H1 (cell line): ENCODE data around the gene SLC25A51. TPM values are rescaled to one million over a fixed set of nuclear protein-coding genes. Genes with fewer than 3 reads are reported as not detected.

Source experiments
- BACH1 ChIP-seq: IDR thresholded peaks from 2 replicates; pipeline ENCODE4 v1.6.1; 2012; ENCODE audit warnings: low read length, improper control_type of control experiment
- BRCA1 ChIP-seq: IDR thresholded peaks from 2 replicates; pipeline ENCODE4 v1.6.1; 2012; ENCODE audit warnings: low read depth, low read length, improper control_type of control experiment
- CBX5 ChIP-seq: fragments of 300-800, 300-1000 bp; sonication (generic); IDR thresholded peaks from 2 replicates; pipeline ENCODE4 v1.7.1; 2016; ENCODE audit warnings: antibody characterized with exemption, low read length, low read depth
- CBX8 ChIP-seq: fragments of 300-800, 300-1000 bp; sonication (generic); IDR thresholded peaks from 2 replicates; pipeline ENCODE4 v1.7.1; 2016; ENCODE audit warnings: low read depth, low read length, borderline replicate concordance
- KDM1A ChIP-seq: fragments of 200-600, 300-600 bp; sonication (generic); IDR thresholded peaks from 2 replicates; pipeline ENCODE4 v1.7.1; 2016; ENCODE audit warnings: mild to moderate bottlenecking, low read length, borderline replicate concordance
- KDM5A ChIP-seq: fragments of 200-600 bp; IDR thresholded peaks from 2 replicates; pipeline ENCODE4 v1.7.1; 2012; ENCODE audit warnings: mild to moderate bottlenecking, low read length, inconsistent platforms, mixed read lengths
- SIX5 ChIP-seq: IDR thresholded peaks from 2 replicates; pipeline ENCODE4 v1.6.1; 2011; ENCODE audit warnings: mild to moderate bottlenecking, low read depth, low read length
- SP4 ChIP-seq: IDR thresholded peaks from 2 replicates; pipeline ENCODE4 v1.6.1; 2012; ENCODE audit warnings: low read length, inconsistent platforms
- TAF7 ChIP-seq: optimal IDR thresholded peaks from 2 replicates; pipeline ENCODE3; 2011; ENCODE audit warnings: low read depth, mild to moderate bottlenecking, inconsistent platforms, low read length, moderate library complexity, borderline replicate concordance
- polyA plus RNA-seq, 7 experiments: library from polyadenylated mRNA; depleted of rRNA in 3 of 7; stranded (reverse) in 5 of 7; unstranded in 2 of 7; fragments of >200 nt in 5 of 7; fragments of 200-250 nt in 2 of 7; gene quantifications; 1 replicate in 5 of 7; 2 replicates in 1 of 7; 4 replicates in 1 of 7; pipeline versions ENCODE4 v1.2.1 to v1.2.3, GENCODE V29; 2011 to 2013; ENCODE audit warnings: missing spikeins in 2 of 7, mixed read lengths in 2 of 7
- total RNA-seq: library from RNA; stranded (reverse); fragmentation: NEBNext Ultra II Directional; extraction: Animal tissue kit (Norgen Biotek cat#: 25700); gene quantifications from 2 replicates; pipeline ENCODE4 v1.2.1, GENCODE V29; 2021
- TF ChIP-seq, protein P1 (sequence below), 3 experiments: IDR thresholded peaks; 1 replicate in 2 of 3; 2 replicates in 1 of 3; pipeline versions ENCODE4 v1.5.1 to v1.6.1; 2011; ENCODE audit warnings: low read length in 3 of 3, mild to moderate bottlenecking in 3 of 3, inconsistent platforms in 2 of 3, low read depth in 1 of 3, moderate library complexity in 1 of 3; ENCODE audit not compliant: insufficient read depth in 1 of 3; ENCODE audit errors: control extremely low read depth in 1 of 3

SLC25A51 gene
- total and polyA plus RNA-seq, 2 of the 8 experiments (the other 6 are each of a cell fraction or from before 2014, with no cell fraction given) = 8.0 to 14.5 TPM

DNA sequence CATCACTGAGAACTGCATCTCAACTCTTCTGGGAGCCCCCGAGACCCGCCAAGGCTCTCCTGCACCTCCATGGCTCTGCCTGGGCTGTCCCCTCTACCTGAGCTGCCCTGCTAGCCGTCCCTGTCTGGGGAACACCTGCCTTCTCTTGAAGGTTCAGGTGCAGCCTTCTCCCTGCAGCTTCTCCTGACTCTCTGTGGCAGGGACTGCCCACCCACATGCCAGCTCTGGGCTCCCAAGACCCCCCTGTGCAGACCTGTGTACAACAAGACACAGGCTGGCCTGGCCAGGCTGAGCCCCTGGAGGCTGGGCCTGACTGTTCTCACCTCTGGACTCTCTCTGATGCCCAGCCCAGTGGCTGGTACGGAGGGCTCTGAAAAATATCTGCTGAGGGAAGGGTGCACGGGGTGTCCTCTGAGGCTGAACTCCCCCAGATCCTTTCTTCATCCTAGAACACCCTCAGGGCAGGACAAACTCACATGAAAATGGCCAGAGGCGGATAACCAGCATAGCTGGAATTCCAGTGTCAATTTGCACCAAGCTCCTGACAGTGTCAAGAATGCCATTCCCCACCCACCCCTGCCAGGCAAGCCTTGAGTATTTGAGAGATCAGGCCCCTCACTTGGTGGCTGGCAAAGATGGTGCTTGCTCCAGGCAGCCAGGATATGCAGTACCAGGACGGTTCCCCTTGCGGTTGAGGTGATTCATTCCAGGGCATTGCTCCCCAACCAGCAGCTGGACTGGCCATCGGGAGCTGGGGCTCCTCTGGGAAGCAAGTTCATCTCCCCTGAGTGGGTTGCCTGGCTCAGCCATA is 40.9 kb upstream of the SLC25A51 start (continued):
- no peak for TF ChIP-seq CBX8
- no peak for TF ChIP-seq KDM1A
- TF ChIP-seq SP4 = no peak
- no peak for TF ChIP-seq KDM5A
- no peak for TF ChIP-seq TAF7
- TF ChIP-seq BACH1 = no peak
- no peak for TF ChIP-seq CBX5
- TF ChIP-seq, protein P1, sequence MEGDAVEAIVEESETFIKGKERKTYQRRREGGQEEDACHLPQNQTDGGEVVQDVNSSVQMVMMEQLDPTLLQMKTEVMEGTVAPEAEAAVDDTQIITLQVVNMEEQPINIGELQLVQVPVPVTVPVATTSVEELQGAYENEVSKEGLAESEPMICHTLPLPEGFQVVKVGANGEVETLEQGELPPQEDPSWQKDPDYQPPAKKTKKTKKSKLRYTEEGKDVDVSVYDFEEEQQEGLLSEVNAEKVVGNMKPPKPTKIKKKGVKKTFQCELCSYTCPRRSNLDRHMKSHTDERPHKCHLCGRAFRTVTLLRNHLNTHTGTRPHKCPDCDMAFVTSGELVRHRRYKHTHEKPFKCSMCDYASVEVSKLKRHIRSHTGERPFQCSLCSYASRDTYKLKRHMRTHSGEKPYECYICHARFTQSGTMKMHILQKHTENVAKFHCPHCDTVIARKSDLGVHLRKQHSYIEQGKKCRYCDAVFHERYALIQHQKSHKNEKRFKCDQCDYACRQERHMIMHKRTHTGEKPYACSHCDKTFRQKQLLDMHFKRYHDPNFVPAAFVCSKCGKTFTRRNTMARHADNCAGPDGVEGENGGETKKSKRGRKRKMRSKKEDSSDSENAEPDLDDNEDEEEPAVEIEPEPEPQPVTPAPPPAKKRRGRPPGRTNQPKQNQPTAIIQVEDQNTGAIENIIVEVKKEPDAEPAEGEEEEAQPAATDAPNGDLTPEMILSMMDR (IDR thresholded peaks at IDR 0.05; ENCODE audit: control extremely low read depth in 1 of 3, insufficient read depth in 1 of 3, low read depth in 1 of 3, low read length in 3 of 3) = no peak
- TF ChIP-seq SIX5 = no peak
- no peak for TF ChIP-seq BRCA1
